HCT116 (cell line): ENCODE data around the gene SHMT1. TPM values are rescaled to one million over a fixed set of nuclear protein-coding genes. Genes with fewer than 3 reads are reported as not detected.

Experiments used
- ATAC-seq: fragments of 200-7000 bp; cut with Tn5 transposase; 2 replicates; pipeline ENCODE4 v1.9.1; 2020; ENCODE audit warnings: mild to moderate bottlenecking, moderate library complexity
- BruUV-seq: library from RNA; stranded (reverse); fragments of 400-500 nt; replicated peaks from 2 replicates; lab custom pipeline; 2021; lab: Mats Ljungman, UMichigan
- CTCF ChIA-PET: fragments of 300-600 bp; sonication (Branson Sonifier 250); formaldehyde crosslinking; loops from one replicate; lab custom pipeline; 2021; ENCODE audit warnings: antibody characterized with exemption; lab: Charles Lee
- POLR2A ChIA-PET: fragments of 300-600, 350-600 bp; sonication (Branson Sonifier 250); formaldehyde crosslinking; loops from one replicate; lab custom pipeline; 2021; ENCODE audit warnings: antibody characterized with exemption; lab: Charles Lee
- RAD21 ChIA-PET, 2 experiments: fragments of 300-600 bp; sonication (Branson Sonifier 250); formaldehyde crosslinking; loops; one replicate each; lab custom pipeline; 2023; ENCODE audit warnings: low total read pairs in 2 of 2; ENCODE audit not compliant: uncharacterized antibody in 2 of 2, unreplicated experiment in 2 of 2, low non-redundant PET in 1 of 2; lab: Charles Lee
- DNase-seq: peaks from one replicate; pipeline ENCODE4 v3.0.0-alpha.2; 2010; ENCODE audit warnings: low read depth, low spot score
- H2AFZ ChIP-seq: fragments of 200-600 bp; shearing (Covaris generic), sonication (generic); 2 replicates; pipeline ENCODE4 v1.6.1; 2017; ENCODE audit warnings: low read depth, mixed run types, mixed read lengths, antibody characterized with exemption, low read length; ENCODE audit not compliant: poor library complexity, severe bottlenecking
- H3K27ac ChIP-seq: 2 replicates; pipeline ENCODE4 v1.5.1; 2012; ENCODE audit warnings: low read depth, low read length
- H3K27me3 ChIP-seq: fragments of 200-600 bp; sonication (generic); 2 replicates; pipeline ENCODE4 v1.6.1; 2016; ENCODE audit warnings: mixed run types, low read length, mixed read lengths; ENCODE audit not compliant: insufficient read depth
- H3K36me3 ChIP-seq, 2 experiments: fragments of 200-500 bp in 1 of 2; fragments of 200-600 bp in 1 of 2; sonication (Bioruptor generic) in 1 of 2; sonication (generic) in 1 of 2; 2 replicates each; pipeline versions ENCODE4 v1.5.1 to v1.6.1; 2014 to 2016; ENCODE audit warnings: low read length in 2 of 2, inconsistent platforms in 1 of 2, mixed read lengths in 1 of 2, mixed run types in 1 of 2; ENCODE audit not compliant: insufficient read depth in 2 of 2, control insufficient read depth in 1 of 2
- H3K4me1 ChIP-seq, 2 experiments: fragments of 200-600 bp in 1 of 2; sonication (generic) in 1 of 2; 2 replicates each; pipeline versions ENCODE4 v1.5.1 to v1.6.1; 2012 to 2017; ENCODE audit warnings: low read length in 2 of 2, inconsistent platforms in 1 of 2, mild to moderate bottlenecking in 1 of 2, mixed read lengths in 1 of 2, mixed run types in 1 of 2, moderate library complexity in 1 of 2; ENCODE audit not compliant: insufficient read depth in 2 of 2, control insufficient read depth in 1 of 2
- H3K4me2 ChIP-seq: fragments of 200-600 bp; sonication (generic); 2 replicates; pipeline ENCODE4 v1.6.1; 2017; ENCODE audit warnings: mixed run types, low read length, mixed read lengths
- H3K4me3 ChIP-seq, 2 experiments: fragments of 200-600 bp in 1 of 2; sonication (generic) in 1 of 2; replicated peaks in 1 of 2; 2 replicates each; pipeline ENCODE4 v1.5.1; 2011 to 2016; ENCODE audit warnings: low read length in 2 of 2, control low read depth in 1 of 2, low read depth in 1 of 2, mild to moderate bottlenecking in 1 of 2, mixed read lengths in 1 of 2, mixed run types in 1 of 2
- H3K79me2 ChIP-seq: fragments of 200-600 bp; sonication (generic); 2 replicates; pipeline ENCODE4 v1.6.1; 2017; ENCODE audit warnings: mild to moderate bottlenecking, mixed run types, low read length, moderate library complexity, mixed read lengths; ENCODE audit not compliant: insufficient read depth
- H3K9ac ChIP-seq: fragments of 200-600 bp; sonication (generic); 2 replicates; pipeline ENCODE4 v1.6.1; 2016; ENCODE audit warnings: low read length, mixed read lengths
- H3K9me2 ChIP-seq: fragments of 200-600 bp; sonication (generic), shearing (Covaris generic); 2 replicates; pipeline ENCODE4 v1.6.1; 2017; ENCODE audit warnings: mixed run types, mild to moderate bottlenecking, moderate library complexity; ENCODE audit not compliant: insufficient read depth
- H3K9me3 ChIP-seq, 2 experiments: fragments of 200-500 bp in 1 of 2; fragments of 200-600 bp in 1 of 2; sonication (Bioruptor generic) in 1 of 2; sonication (generic) in 1 of 2; 2 replicates each; pipeline ENCODE4 v1.6.1; 2014 to 2017; ENCODE audit warnings: low read length in 2 of 2, mixed read lengths in 2 of 2, inconsistent platforms in 1 of 2, low read depth in 1 of 2, mild to moderate bottlenecking in 1 of 2, mixed run types in 1 of 2, moderate library complexity in 1 of 2; ENCODE audit not compliant: control insufficient read depth in 1 of 2, insufficient read depth in 1 of 2
- H4K20me1 ChIP-seq: fragments of 200-600 bp; sonication (generic), shearing (Covaris generic); 2 replicates; pipeline ENCODE4 v1.6.1; 2017; ENCODE audit warnings: mixed run types, mild to moderate bottlenecking, moderate library complexity; ENCODE audit not compliant: insufficient read depth
- CBX3 ChIP-seq: IDR thresholded peaks from 2 replicates; pipeline ENCODE4 v1.6.1; 2012; ENCODE audit warnings: low read depth
- EGR1 ChIP-seq: IDR thresholded peaks from 2 replicates; pipeline ENCODE4 v1.6.1; 2012; ENCODE audit warnings: low read depth
- EZH2phosphoT487 ChIP-seq: fragments of 200-600 bp; IDR thresholded peaks from 2 replicates; pipeline ENCODE4 v1.6.1; 2018; ENCODE audit warnings: antibody characterized with exemption, borderline replicate concordance
- FOSL1 ChIP-seq: IDR thresholded peaks from 2 replicates; pipeline ENCODE4 v1.6.1; 2012; ENCODE audit warnings: low read depth
- SRF ChIP-seq: IDR thresholded peaks from 2 replicates; pipeline ENCODE4 v1.6.1; 2012; ENCODE audit warnings: low read depth
- intact Hi-C: fragments of 100-400 bp; cut with micrococcal nuclease; formaldehyde crosslinking; loops from 2 replicates; pipeline ENCODE4 v1.10.0; 2022
- total RNA-seq: library from RNA; stranded (reverse); gene quantifications from one replicate; pipeline ENCODE4 v1.2.1, GENCODE V29; 2021; ENCODE audit not compliant: unreplicated experiment
- TF ChIP-seq, protein P1 (sequence below), 3 experiments: fragments of 200-600 bp in 1 of 3; sonication (generic) in 1 of 3; IDR thresholded peaks in 2 of 3; conservative IDR thresholded peaks in 1 of 3; 2 replicates each; pipeline ENCODE4 v1.5.1; 2012 to 2017; ENCODE audit warnings: low read depth in 2 of 3, low read length in 2 of 3, antibody characterized with exemption in 1 of 3, borderline replicate concordance in 1 of 3, control low read depth in 1 of 3, mild to moderate bottlenecking in 1 of 3, mixed read lengths in 1 of 3, mixed run types in 1 of 3, moderate library complexity in 1 of 3; ENCODE audit not compliant: insufficient read depth in 1 of 3
- TF ChIP-seq, protein P2 (sequence below): IDR thresholded peaks from 2 replicates; pipeline ENCODE4 v1.6.1; 2012
- TF ChIP-seq, protein P3 (sequence below): IDR thresholded peaks from 2 replicates; pipeline ENCODE4 v1.6.1; 2011; ENCODE audit warnings: mild to moderate bottlenecking, low read length, moderate library complexity; ENCODE audit not compliant: insufficient replicate concordance; ENCODE audit errors: extremely low read depth

SHMT1 gene
- total RNA-seq, 1 experiment from 2014 or later: 46.5 TPM

DNA sequence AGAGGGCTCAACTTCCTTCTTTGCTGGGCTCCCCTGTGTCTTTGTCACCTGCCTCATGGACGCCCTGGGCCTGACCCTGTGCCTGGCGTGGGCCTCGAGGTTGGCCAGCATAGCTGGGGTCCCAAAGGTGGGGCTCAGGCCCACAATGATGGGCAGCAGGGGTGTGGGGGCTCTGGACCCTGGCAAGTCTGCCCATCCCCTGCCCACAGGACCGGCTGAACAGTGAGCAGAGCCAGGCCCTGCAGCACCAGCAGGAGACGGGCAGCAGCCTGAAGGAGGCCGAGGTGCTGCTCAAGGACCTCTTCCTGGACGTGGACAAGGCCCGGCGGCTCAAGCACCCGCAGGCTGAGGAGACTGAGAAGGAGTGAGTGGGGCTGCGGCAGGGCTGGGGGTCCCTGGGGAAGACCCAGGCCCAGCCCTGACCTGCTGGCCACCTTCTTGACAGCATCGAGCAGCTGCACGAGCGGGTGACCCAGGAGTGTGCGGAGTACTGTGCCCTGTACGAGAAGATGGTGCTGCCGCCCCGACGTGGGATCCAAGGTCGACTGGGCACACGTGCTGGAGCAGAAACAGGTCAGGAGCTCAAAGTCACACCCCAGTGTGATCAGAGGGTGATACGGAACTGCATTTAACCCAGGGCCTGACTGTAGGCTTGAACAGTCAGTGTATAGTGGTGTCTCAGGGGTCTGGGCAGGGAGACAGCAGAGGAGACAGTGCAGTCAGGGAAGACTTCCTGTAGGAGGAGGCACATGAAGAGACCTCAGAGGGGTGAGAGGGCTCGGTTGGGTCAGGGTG, 18.0 kb upstream of the SHMT1 start (continued):
- TF ChIP-seq SRF: no peak

DNA sequence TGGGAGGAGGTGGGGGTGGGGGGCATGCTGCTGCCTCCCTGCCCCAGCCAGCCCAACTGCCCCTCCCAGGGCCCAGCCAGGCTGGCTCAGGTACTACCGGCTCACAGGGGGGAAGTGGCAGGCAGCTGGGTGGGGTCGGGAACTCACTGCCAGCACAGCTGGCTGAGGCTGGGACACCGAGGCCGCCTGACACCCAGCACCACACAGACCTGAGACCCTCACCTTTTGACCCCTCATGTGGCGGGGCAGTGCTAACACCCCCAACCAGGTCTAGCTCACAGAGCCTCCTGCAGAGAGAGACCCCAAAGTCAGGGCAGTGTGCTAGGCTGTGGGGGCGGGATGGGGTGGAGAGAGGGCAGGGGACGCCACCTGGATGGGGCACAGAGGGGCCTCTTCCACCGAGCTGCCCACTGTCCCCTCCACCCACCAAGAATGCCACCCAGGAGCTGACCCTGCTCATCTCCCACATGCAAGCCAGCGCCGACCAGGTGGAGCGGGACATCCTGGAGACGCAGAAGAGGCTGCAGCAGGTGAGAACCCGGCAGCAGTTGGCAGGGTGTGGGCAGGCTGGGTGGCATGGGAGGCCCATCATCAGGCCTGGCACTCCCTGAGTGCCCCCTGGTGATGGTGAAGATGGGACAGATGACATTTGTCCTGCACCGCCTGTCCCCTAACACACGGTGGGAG, 17.3 kb upstream of the SHMT1 start:
- H4K20me1 ChIP-seq: no peaks in the 10 kb centered on the region
- H3K9me2 ChIP-seq: no peaks in the 10 kb centered on the region
- TF ChIP-seq, protein P1, sequence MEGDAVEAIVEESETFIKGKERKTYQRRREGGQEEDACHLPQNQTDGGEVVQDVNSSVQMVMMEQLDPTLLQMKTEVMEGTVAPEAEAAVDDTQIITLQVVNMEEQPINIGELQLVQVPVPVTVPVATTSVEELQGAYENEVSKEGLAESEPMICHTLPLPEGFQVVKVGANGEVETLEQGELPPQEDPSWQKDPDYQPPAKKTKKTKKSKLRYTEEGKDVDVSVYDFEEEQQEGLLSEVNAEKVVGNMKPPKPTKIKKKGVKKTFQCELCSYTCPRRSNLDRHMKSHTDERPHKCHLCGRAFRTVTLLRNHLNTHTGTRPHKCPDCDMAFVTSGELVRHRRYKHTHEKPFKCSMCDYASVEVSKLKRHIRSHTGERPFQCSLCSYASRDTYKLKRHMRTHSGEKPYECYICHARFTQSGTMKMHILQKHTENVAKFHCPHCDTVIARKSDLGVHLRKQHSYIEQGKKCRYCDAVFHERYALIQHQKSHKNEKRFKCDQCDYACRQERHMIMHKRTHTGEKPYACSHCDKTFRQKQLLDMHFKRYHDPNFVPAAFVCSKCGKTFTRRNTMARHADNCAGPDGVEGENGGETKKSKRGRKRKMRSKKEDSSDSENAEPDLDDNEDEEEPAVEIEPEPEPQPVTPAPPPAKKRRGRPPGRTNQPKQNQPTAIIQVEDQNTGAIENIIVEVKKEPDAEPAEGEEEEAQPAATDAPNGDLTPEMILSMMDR (IDR thresholded peaks at IDR 0.05 in 2 of 3, conservative IDR thresholded peaks at IDR 0.05 in 1 of 3; ENCODE audit: borderline replicate concordance in 1 of 3, insufficient read depth in 1 of 3, low read depth in 2 of 3, low read length in 2 of 3): no peak
- TF ChIP-seq FOSL1 (no peak), EGR1 (no peak), CBX3 (no peak), EZH2phosphoT487 (no peak)
- TF ChIP-seq, protein P2, sequence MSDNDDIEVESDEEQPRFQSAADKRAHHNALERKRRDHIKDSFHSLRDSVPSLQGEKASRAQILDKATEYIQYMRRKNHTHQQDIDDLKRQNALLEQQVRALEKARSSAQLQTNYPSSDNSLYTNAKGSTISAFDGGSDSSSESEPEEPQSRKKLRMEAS: no peak
- TF ChIP-seq, protein P3, sequence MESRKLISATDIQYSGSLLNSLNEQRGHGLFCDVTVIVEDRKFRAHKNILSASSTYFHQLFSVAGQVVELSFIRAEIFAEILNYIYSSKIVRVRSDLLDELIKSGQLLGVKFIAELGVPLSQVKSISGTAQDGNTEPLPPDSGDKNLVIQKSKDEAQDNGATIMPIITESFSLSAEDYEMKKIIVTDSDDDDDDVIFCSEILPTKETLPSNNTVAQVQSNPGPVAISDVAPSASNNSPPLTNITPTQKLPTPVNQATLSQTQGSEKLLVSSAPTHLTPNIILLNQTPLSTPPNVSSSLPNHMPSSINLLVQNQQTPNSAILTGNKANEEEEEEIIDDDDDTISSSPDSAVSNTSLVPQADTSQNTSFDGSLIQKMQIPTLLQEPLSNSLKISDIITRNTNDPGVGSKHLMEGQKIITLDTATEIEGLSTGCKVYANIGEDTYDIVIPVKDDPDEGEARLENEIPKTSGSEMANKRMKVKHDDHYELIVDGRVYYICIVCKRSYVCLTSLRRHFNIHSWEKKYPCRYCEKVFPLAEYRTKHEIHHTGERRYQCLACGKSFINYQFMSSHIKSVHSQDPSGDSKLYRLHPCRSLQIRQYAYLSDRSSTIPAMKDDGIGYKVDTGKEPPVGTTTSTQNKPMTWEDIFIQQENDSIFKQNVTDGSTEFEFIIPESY: no peak
- no peak overlapping the region for H3K4me2 ChIP-seq
- no peak overlapping the region for H3K9ac ChIP-seq
- no peaks in the 10 kb centered on the region for H3K27me3 ChIP-seq
- no peaks in the 10 kb centered on the region for H3K4me1 ChIP-seq
- intact Hi-C loops: no loop called here
- no peaks in the 10 kb centered on the region for H3K36me3 ChIP-seq
- DNase-seq: no peak
- ATAC-seq: no peak
- ChIA-PET POLR2A (no interaction called here), CTCF (no interaction called here), RAD21 (no interaction called here)
- BruUV-seq: no TSS peak
- H2AFZ ChIP-seq: no peak overlapping the region
- H3K27ac ChIP-seq: no peak overlapping the region
- no peak overlapping the region for H3K4me3 ChIP-seq
- H3K79me2 ChIP-seq: no peaks in the 10 kb centered on the region
- H3K9me3 ChIP-seq: no peaks in the 10 kb centered on the region
